ENCODE results near the gene TEX10.

The TEX10 gene

GRCh38 chr9:100281676-100282387 lies 70.9 kb downstream of the TEX10 start:
- DNase-seq: no peak

- DNase-seq: no peak
Observed at GRCh38 chr9:100281066-100281465, 71.7 kb downstream of the TEX10 start.

- no peak for DNase-seq
Observed at GRCh38 chr9:100277166-100277979, 75.4 kb downstream of the TEX10 start.

- no peak for DNase-seq
Observed at GRCh38 chr9:100269656-100270055, 83.1 kb downstream of the TEX10 start.

- DNase-seq: no peak
Observed at GRCh38 chr9:100268271-100268670, 84.5 kb downstream of the TEX10 start.

GRCh38 chr9:100267211-100267610 lies 85.5 kb downstream of the TEX10 start:
- DNase-seq: no peak
